Nephron (organoid): Measurements from ENCODE around the gene MLLT1.
A peak's percentile ranks its signal among the peaks of the same experiment; 100 is the strongest.

Experiments
- H3K27ac Mint-ChIP-seq, 3 experiments: 2 replicates each; pipeline ENCODE4 v1.8.0; 2020; ENCODE audit warnings: mixed read lengths in 3 of 3, mild to moderate bottlenecking in 2 of 3, moderate library complexity in 1 of 3
- H3K27me3 Mint-ChIP-seq: 2 replicates; pipeline ENCODE4 v1.8.0; 2021; ENCODE audit warnings: low read depth, mild to moderate bottlenecking, moderate library complexity, mixed read lengths
- H3K36me3 Mint-ChIP-seq: 2 replicates; pipeline ENCODE4 v1.8.0; 2020; ENCODE audit warnings: low read depth, mixed read lengths
- H3K4me1 Mint-ChIP-seq: 2 replicates; pipeline ENCODE4 v1.8.0; 2020; ENCODE audit warnings: mixed read lengths
- H3K4me3 Mint-ChIP-seq, 3 experiments: 2 replicates each; pipeline ENCODE4 v1.8.0; 2020; ENCODE audit warnings: mild to moderate bottlenecking in 3 of 3, mixed read lengths in 3 of 3, moderate library complexity in 2 of 3
- H3K9me3 Mint-ChIP-seq: 2 replicates; pipeline ENCODE4 v1.8.0; 2020; ENCODE audit warnings: mixed read lengths
- CTCF ChIP-seq, 3 experiments: fragments of 200-600 bp; sonication (generic); IDR thresholded peaks; one replicate each; pipeline ENCODE4 v1.5.0; 2021; ENCODE audit warnings: antibody characterized with exemption in 3 of 3; ENCODE audit not compliant: unreplicated experiment in 3 of 3

Gene MLLT1

DNA sequence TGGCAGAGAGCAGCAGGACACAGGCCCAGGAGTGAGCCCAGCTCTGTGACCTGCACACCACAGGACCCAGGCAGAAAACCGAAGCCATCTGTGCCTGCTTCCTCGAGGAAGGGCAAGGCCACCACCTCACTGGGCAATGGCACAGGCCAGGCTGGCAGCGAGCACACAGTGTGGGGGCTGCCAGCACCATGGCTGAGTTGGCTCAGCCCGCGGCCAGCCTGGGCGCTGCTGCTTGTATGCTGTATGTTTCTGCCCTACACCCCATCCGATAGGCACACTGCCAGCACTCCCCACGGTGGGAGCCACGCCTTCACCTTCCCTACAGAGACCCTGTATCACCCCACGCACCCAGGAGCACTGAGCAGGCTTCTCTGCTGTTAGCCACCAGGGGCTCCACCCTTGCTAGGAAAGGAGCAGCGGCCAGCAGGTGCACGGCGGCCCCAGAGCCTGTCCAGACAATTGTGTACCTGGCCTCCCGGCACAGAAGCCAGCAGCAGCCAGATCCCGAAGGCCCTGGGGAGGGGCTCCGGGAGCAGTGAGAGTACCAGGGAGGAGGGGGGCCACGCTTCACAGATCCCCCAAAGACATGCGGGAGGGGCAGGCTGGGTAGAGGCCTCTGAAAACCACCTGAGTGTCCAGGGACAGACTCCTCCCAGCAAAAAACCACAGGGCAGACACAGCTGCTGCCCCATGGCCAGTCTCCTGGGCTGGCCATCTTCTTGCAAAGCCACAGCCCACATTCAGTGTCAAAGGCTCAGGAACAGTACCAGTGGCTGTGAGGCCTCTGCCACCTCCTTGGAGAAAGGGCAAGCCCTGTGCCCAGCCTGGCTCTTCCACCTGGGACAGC lies 56.1 kb downstream of the MLLT1 start:
- Mint-ChIP-seq H3K4me3 (no peak overlapping the region), H3K9me3 (no peaks in the 10 kb centered on the region), H3K36me3 (peaks cover 7% of the 10 kb centered on the region), H3K27me3 (no peaks in the 10 kb centered on the region), H3K27ac (peak overlapping the region in 2 of 3 experiments; percentile 62 to 88), H3K4me1 (peaks cover 39% of the 10 kb centered on the region)
- peak in 2 of 3 experiments; percentile 11 to 22 for TF ChIP-seq CTCF (IDR thresholded peaks at IDR 0.05; ENCODE audit: unreplicated experiment in 3 of 3)

DNA sequence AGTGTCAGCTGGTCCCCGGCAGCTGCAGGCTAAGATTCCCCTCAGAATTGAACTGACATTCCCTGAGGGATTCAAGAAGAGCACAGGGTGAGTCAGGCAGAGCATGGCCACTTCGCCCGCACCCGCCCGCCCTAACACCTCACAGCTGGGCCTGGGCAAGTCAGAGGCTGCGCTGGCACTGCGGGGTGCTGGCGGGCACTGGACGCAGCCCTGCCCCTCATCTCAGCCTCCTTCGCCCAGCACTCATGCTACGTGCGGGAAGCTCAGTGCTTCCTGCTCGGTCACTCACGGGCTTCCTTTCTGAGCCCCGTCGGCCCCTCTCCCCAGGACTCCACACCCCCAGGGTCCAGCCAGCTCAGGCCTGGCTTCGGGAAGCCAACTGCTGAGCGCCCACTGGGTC lies 56.9 kb downstream of the MLLT1 start:
- Mint-ChIP-seq H3K36me3 (peaks cover 4% of the 10 kb centered on the region), H3K27ac (peak overlapping the region in 2 of 3 experiments; percentile 40 to 69), H3K27me3 (no peaks in the 10 kb centered on the region), H3K9me3 (no peaks in the 10 kb centered on the region), H3K4me1 (peaks cover 40% of the 10 kb centered on the region), H3K4me3 (no peak overlapping the region)
- no peak for TF ChIP-seq CTCF (IDR thresholded peaks at IDR 0.05; ENCODE audit: unreplicated experiment in 3 of 3)

GRCh38 chr19:6221878-6222746 lies 57.7 kb downstream of the MLLT1 start:
- Mint-ChIP-seq H3K4me1 (peaks cover 39% of the 10 kb centered on the region), H3K27me3 (no peaks in the 10 kb centered on the region), H3K4me3 (no peak overlapping the region), H3K27ac (peak overlapping the region in 2 of 3 experiments; percentile 40 to 69), H3K36me3 (peaks cover 4% of the 10 kb centered on the region), H3K9me3 (no peaks in the 10 kb centered on the region)
- TF ChIP-seq CTCF (IDR thresholded peaks at IDR 0.05; ENCODE audit: unreplicated experiment in 3 of 3), result no peak

- Mint-ChIP-seq H3K4me3 (no peak overlapping the region), H3K27me3 (no peaks in the 10 kb centered on the region), H3K4me1 (peaks cover 39% of the 10 kb centered on the region), H3K36me3 (peaks cover 4% of the 10 kb centered on the region), H3K27ac (peak overlapping the region in 1 of 3 experiments; percentile 45), H3K9me3 (no peaks in the 10 kb centered on the region)
- TF ChIP-seq CTCF (IDR thresholded peaks at IDR 0.05; ENCODE audit: unreplicated experiment in 3 of 3), result no peak
Observed at GRCh38 chr19:6221220-6221877, 58.4 kb downstream of the MLLT1 start.

- H3K36me3 Mint-ChIP-seq, result no peaks in the 10 kb centered on the region
- peak overlapping the region; percentile 29 to 86 (median 61) for H3K27ac Mint-ChIP-seq
Observed at GRCh38 chr19:6220385-6221191, 59.2 kb downstream of the MLLT1 start.

More at GRCh38 chr19:6220385-6221191, 59.2 kb downstream of the MLLT1 start:
- no peak for TF ChIP-seq CTCF (IDR thresholded peaks at IDR 0.05; ENCODE audit: unreplicated experiment in 3 of 3)
- H3K9me3 Mint-ChIP-seq, result no peaks in the 10 kb centered on the region
- no peaks in the 10 kb centered on the region for H3K27me3 Mint-ChIP-seq
- no peak overlapping the region for H3K4me3 Mint-ChIP-seq
- peaks cover 32% of the 10 kb centered on the region for H3K4me1 Mint-ChIP-seq
